Left ventricle myocardium inferior (tissue), 1 donor: ENCODE measurements around the gene NTRK3. TPM values are rescaled to one million over a fixed set of nuclear protein-coding genes. Genes with fewer than 3 reads are reported as not detected.

Source experiments
- DNase-seq: peaks from one replicate; pipeline ENCODE4 v3.0.0-alpha.2; 2020
- H3K27ac ChIP-seq: fragments of 200-600 bp; replicated peaks from 2 replicates; pipeline ENCODE4 v1.8.0; 2021
- H3K27me3 ChIP-seq: fragments of 200-600 bp; 2 replicates; pipeline ENCODE4 v1.8.0; 2021; ENCODE audit warnings: low read depth
- H3K36me3 ChIP-seq: fragments of 200-600 bp; 2 replicates; pipeline ENCODE4 v1.8.0; 2021
- H3K4me1 ChIP-seq: fragments of 200-600 bp; 2 replicates; pipeline ENCODE4 v1.8.0; 2021
- H3K4me3 ChIP-seq: fragments of 200-600 bp; 2 replicates; pipeline ENCODE4 v1.8.0; 2021; ENCODE audit warnings: mild to moderate bottlenecking, moderate library complexity
- H3K9me3 ChIP-seq: fragments of 200-600 bp; replicated peaks from 2 replicates; pipeline ENCODE4 v1.8.0; 2021
- CTCF ChIP-seq: fragments of 200-600 bp; IDR thresholded peaks from 2 replicates; pipeline ENCODE4 v1.8.0; 2021; ENCODE audit warnings: antibody characterized with exemption, mild to moderate bottlenecking, borderline replicate concordance
- intact Hi-C: fragments of 100-400 bp; cut with micrococcal nuclease; formaldehyde crosslinking; loops from one replicate; pipeline ENCODE4 v1.11.0; 2022
- total RNA-seq: library from RNA; stranded (reverse); fragmentation: NEBNext Ultra II Directional; extraction: Animal tissue kit (Norgen Biotek cat#: 25700); gene quantifications from one replicate; pipeline ENCODE4 v1.2.1, GENCODE V29; 2021
- donor health status: DM: no; HTN: yes; CAD: no; lungs with severe emphysema.

The NTRK3 gene
- total RNA-seq, 1 donor from 2014 or later, result 1.6 TPM

- TF ChIP-seq CTCF, result no peak
- H3K4me3 ChIP-seq, result no peak overlapping the region
- H3K27me3 ChIP-seq, result peaks cover 5% of the 10 kb centered on the region
- no peaks in the 10 kb centered on the region for H3K4me1 ChIP-seq
- H3K36me3 ChIP-seq, result no peaks in the 10 kb centered on the region
- H3K9me3 ChIP-seq, result no peaks in the 10 kb centered on the region
- no peak for DNase-seq
- intact Hi-C loops, result no loop called here
- H3K27ac ChIP-seq, result no peak overlapping the region
These were observed 353.6 kb downstream of the NTRK3 start for GRCh38 chr15:87902772-87903426.

GRCh38 chr15:87901926-87902690, 354.4 kb downstream of the NTRK3 start:
- intact Hi-C loops, result no loop called here
- Histone ChIP-seq H3K27me3 (peaks cover 5% of the 10 kb centered on the region), H3K9me3 (no peaks in the 10 kb centered on the region), H3K4me1 (no peaks in the 10 kb centered on the region), H3K36me3 (no peaks in the 10 kb centered on the region), H3K4me3 (no peak overlapping the region), H3K27ac (no peak overlapping the region)
- TF ChIP-seq CTCF, result no peak
- no peak for DNase-seq

- H3K4me1 ChIP-seq, result no peaks in the 10 kb centered on the region
- intact Hi-C loops, result no loop called here
- no peak for DNase-seq
These were observed 355.5 kb downstream of the NTRK3 start for GRCh38 chr15:87901008-87901407.

GRCh38 chr15:87896936-87897335, 359.6 kb downstream of the NTRK3 start:
- H3K27me3 ChIP-seq, result no peaks in the 10 kb centered on the region
- intact Hi-C loops, result no loop called here
- DNase-seq, result no peak
- no peak overlapping the region for H3K27ac ChIP-seq
- H3K36me3 ChIP-seq, result no peaks in the 10 kb centered on the region
- no peak for TF ChIP-seq CTCF
- no peaks in the 10 kb centered on the region for H3K4me1 ChIP-seq
- no peaks in the 10 kb centered on the region for H3K9me3 ChIP-seq
- no peak overlapping the region for H3K4me3 ChIP-seq

More at GRCh38 chr15:87901008-87901407, 355.5 kb downstream of the NTRK3 start:
- no peaks in the 10 kb centered on the region for H3K36me3 ChIP-seq
- H3K4me3 ChIP-seq, result no peak overlapping the region
- H3K9me3 ChIP-seq, result no peaks in the 10 kb centered on the region
- H3K27ac ChIP-seq, result no peak overlapping the region
- peaks cover 5% of the 10 kb centered on the region for H3K27me3 ChIP-seq
- TF ChIP-seq CTCF, result no peak

- Histone ChIP-seq H3K27ac (no peak overlapping the region), H3K4me1 (peaks cover 3% of the 10 kb centered on the region), H3K9me3 (peaks cover 12% of the 10 kb centered on the region), H3K4me3 (no peak overlapping the region), H3K36me3 (no peaks in the 10 kb centered on the region), H3K27me3 (no peaks in the 10 kb centered on the region)
- no peak for TF ChIP-seq CTCF
- no peak for DNase-seq
- intact Hi-C loops, result no loop called here
These were observed 369.4 kb downstream of the NTRK3 start for GRCh38 chr15:87887177-87887576.
